IPS DF 4.7 (cell line): ENCODE measurements around the gene SLC8A2.

Experiments used
- DNase-seq: peaks from one replicate; pipeline ENCODE4 v3.0.0-alpha.2; 2013; ENCODE audit warnings: low spot score; ENCODE audit errors: extremely low read depth

SLC8A2 gene

GRCh38 chr19:47430041-47430802 is 41.5 kb downstream of the SLC8A2 start:
- DNase-seq, result no peak

- no peak for DNase-seq
These were observed 42.4 kb downstream of the SLC8A2 start for GRCh38 chr19:47429140-47429793.

GRCh38 chr19:47428177-47428894 is 43.4 kb downstream of the SLC8A2 start:
- DNase-seq, result peak; percentile 100

- DNase-seq, result no peak
These were observed 44.2 kb downstream of the SLC8A2 start for GRCh38 chr19:47427241-47428176.

GRCh38 chr19:47423203-47423882 is 48.4 kb downstream of the SLC8A2 start:
- no peak for DNase-seq

DNA sequence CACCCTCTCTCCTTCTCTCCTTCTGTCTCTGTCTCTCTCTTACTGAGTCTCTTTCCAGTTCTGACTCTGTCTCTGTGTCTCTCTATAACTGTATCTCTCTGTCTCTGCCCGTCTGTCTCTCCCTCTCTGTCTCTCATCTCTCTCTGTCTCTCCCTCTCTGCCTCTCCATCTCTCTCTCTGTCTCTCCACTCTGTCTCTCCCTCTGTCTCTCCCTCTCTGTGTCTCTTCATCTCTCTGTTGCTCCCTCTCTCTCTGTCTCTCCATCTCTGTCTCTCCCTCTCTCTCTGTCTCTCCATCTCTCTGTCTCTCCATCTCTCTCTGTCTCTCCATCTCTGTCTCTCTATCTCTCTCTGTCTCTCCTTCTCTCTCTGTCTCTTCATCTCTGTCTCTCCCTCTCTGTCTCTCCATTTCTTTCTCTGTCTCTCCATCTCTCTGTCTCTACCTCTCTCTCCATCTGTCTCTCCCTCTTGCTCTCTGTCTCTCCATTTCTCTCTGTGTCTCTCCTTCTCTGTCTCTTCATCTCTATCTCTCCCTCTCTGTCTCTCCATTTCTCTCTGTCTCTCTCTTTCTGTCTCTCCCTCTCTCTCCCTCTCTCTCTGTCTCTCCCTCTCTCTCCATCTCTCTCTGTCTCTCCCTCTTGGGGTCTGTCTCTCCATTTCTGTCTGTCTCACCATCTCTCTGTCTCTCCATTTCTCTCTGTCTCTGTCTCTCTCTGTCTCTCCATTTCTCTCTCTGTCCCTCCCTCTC is 49.1 kb downstream of the SLC8A2 start:
- no peak for DNase-seq

GRCh38 chr19:47421844-47422395 is 49.8 kb downstream of the SLC8A2 start:
- DNase-seq, result no peak

GRCh38 chr19:47421244-47421786 is 50.4 kb downstream of the SLC8A2 start:
- DNase-seq, result no peak

DNA sequence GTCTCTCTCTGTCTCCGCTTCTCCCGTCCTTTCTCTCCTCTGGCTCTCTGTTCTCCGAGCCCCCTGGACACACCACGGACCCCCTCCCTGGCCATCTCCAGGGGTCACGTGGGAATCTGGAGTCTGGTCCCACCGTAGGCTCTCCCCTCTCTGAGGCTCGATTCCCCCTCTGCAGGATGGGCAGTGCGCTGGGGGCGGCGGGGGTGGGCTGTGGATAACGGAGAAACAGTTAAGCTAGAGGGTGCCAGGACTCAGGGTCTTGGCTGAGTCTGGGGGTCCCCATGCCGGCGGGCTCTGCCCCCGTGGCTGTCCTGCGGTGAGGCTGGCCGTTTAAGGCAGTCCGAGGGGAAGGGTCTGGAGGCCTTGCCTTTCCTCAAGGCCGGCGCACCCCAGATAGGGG is 51.9 kb downstream of the SLC8A2 start:
- DNase-seq, result no peak

- no peak for DNase-seq
These were observed 52.5 kb downstream of the SLC8A2 start, which contains the start of gene MEIS3 for GRCh38 chr19:47419030-47419783. TSS of gene MEIS3 (minus strand) at chr19:47419527. CDS start at chr19:47419081, 446 bp downstream.

DNA sequence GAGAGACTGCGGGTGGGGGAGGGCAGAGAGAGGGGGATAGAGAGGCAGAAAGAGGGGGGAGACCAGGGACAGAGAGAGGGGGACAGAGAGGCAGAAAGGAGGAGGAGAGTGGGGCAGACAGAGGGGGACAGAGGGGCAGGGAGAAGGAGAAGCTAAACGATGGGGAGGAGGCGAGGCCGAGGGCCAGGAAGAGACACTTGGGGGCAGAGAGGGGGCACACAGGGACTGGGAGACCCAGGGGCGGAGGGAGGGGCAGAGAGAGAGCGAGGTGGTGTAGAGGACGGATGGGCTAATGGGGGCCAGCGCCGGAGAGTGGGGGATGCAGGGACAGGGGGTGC is 53.0 kb downstream of the SLC8A2 start:
- no peak for DNase-seq

DNA sequence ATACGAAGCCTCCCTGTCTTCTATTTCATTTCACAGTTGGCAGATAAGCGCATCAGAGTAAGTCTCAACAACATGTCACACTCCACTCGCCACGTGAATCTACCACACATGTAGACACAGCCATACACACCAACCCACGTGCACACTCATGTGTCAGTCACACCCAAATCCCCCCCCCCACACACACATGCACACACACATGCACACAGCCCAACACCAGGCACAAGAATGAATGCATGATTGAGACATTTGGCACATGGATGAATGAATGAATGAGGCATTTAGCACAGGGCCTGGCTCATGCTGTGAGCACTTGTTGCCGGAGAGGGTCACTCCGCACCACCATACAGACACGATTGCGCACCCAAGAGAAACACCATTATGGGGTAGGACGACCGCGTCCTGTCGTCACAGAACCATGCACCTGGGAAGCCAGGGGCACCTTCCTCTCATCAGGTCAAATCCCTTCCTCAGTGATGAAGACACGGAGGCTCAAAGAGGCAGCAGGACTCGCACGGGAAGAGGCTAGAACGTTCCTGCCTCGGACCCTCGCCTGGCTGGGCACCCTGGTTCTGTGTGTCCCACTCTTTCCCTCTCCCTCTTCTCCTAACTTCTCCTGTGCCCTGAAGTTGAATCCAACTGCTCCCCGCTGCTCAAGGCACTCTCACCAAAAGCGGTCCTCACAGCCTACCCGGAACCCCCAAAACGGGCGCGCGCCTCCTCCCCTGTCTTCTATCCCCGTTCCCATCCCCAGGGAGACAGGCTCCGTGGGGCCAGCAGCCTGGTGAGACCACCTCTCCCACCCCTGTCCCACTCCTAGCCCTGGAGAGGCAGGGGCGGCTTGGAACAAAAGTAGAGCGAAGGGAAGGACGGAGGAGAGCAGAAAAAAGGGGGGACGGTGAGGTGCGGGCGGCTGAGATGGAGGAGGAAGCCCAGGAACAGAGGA is 53.7 kb downstream of the SLC8A2 start:
- no peak for DNase-seq

- DNase-seq, result no peak
These were observed 54.5 kb downstream of the SLC8A2 start for GRCh38 chr19:47417107-47417745.

GRCh38 chr19:47416643-47416985 is 55.1 kb downstream of the SLC8A2 start:
- DNase-seq, result no peak

GRCh38 chr19:47415953-47416642 is 55.6 kb downstream of the SLC8A2 start:
- DNase-seq, result no peak

- no peak for DNase-seq
These were observed 57.2 kb downstream of the SLC8A2 start for GRCh38 chr19:47414469-47414868.

GRCh38 chr19:47413941-47414340 is 57.8 kb downstream of the SLC8A2 start:
- no peak for DNase-seq
